CD14-positive monocyte (primary cell): ENCODE measurements around the gene JAK2. TPM values are rescaled to one million over a fixed set of nuclear protein-coding genes. Genes with fewer than 3 reads are reported as not detected.

Experiments used
- DNase-seq, 3 donors: peaks; one replicate each; pipeline ENCODE4 v3.0.0-alpha.2; 2011 to 2022
- H2AFZ ChIP-seq: 2 replicates; pipeline ENCODE4 v1.6.0; 2012; ENCODE audit warnings: mild to moderate bottlenecking, low read depth, low read length, inconsistent platforms; ENCODE audit not compliant: insufficient read depth, poor library complexity, severe bottlenecking
- H3K27ac ChIP-seq, 2 donors: 1 replicate in 1 of 2; 2 replicates in 1 of 2; pipeline ENCODE4 v1.5.1; 2012 to 2013; ENCODE audit warnings: low read length in 2 of 2, control low read depth in 1 of 2, inconsistent platforms in 1 of 2, low read depth in 1 of 2, mild to moderate bottlenecking in 1 of 2
- H3K27me3 ChIP-seq, 2 donors: one replicate each; pipeline versions ENCODE4 v1.6.0 to v1.6.1; 2011 to 2013; ENCODE audit warnings: low read length in 2 of 2; ENCODE audit not compliant: control insufficient read depth in 2 of 2, insufficient read depth in 2 of 2
- H3K36me3 ChIP-seq, 2 donors: replicated peaks in 1 of 2; 1 replicate in 1 of 2; 2 replicates in 1 of 2; pipeline versions ENCODE4 v1.5.1 to v1.6.1; 2012 to 2013; ENCODE audit warnings: low read length in 2 of 2, control low read depth in 1 of 2, inconsistent platforms in 1 of 2, mild to moderate bottlenecking in 1 of 2; ENCODE audit not compliant: insufficient read depth in 2 of 2, control insufficient read depth in 1 of 2
- H3K4me1 ChIP-seq, 2 donors: 1 replicate in 1 of 2; 2 replicates in 1 of 2; pipeline versions ENCODE4 v1.5.1 to v1.6.1; 2012 to 2013; ENCODE audit warnings: low read length in 2 of 2, control low read depth in 1 of 2, inconsistent platforms in 1 of 2, mild to moderate bottlenecking in 1 of 2, moderate library complexity in 1 of 2; ENCODE audit not compliant: insufficient read depth in 2 of 2, control insufficient read depth in 1 of 2
- H3K4me2 ChIP-seq: replicated peaks from 2 replicates; pipeline ENCODE3; 2012; ENCODE audit warnings: low read length, moderate library complexity, mild to moderate bottlenecking; ENCODE audit not compliant: poor library complexity, severe bottlenecking; ENCODE audit errors: extremely low read depth
- H3K4me3 ChIP-seq, 3 experiments: fragments of 200-600 bp in 1 of 3; sonication (generic) in 1 of 3; replicated peaks in 1 of 3; 1 replicate in 2 of 3; 2 replicates in 1 of 3; pipeline ENCODE4 v1.5.1; 2011 to 2013; ENCODE audit warnings: low read length in 3 of 3, mild to moderate bottlenecking in 3 of 3, control low read depth in 2 of 3, low read depth in 2 of 3, inconsistent platforms in 1 of 3, moderate library complexity in 1 of 3
- H3K79me2 ChIP-seq: 2 replicates; pipeline ENCODE4 v1.6.0; 2012; ENCODE audit warnings: mild to moderate bottlenecking, control low read depth, inconsistent platforms, low read length, moderate library complexity; ENCODE audit not compliant: insufficient read depth
- H3K9ac ChIP-seq: 2 replicates; pipeline ENCODE4 v1.6.0; 2017; ENCODE audit warnings: low read length, mild to moderate bottlenecking; ENCODE audit not compliant: insufficient read depth, poor library complexity, severe bottlenecking
- H3K9me3 ChIP-seq, 2 donors: replicated peaks in 1 of 2; 1 replicate in 1 of 2; 2 replicates in 1 of 2; pipeline versions ENCODE4 v1.5.1 to v1.6.1; 2012 to 2013; ENCODE audit warnings: low read length in 2 of 2, control low read depth in 1 of 2; ENCODE audit not compliant: control insufficient read depth in 1 of 2, insufficient read depth in 1 of 2
- H4K20me1 ChIP-seq: 2 replicates; pipeline ENCODE4 v1.6.0; 2012; ENCODE audit warnings: mild to moderate bottlenecking, low read length, control low read depth, moderate library complexity; ENCODE audit not compliant: insufficient read depth
- H3K27ac Mint-ChIP-seq, 7 donors: one replicate each; pipeline ENCODE4 v1.8.0; 2020; ENCODE audit warnings: mild to moderate bottlenecking in 7 of 7, mixed read lengths in 7 of 7, moderate library complexity in 6 of 7, inconsistent platforms in 2 of 7
- H3K27me3 Mint-ChIP-seq, 3 donors: one replicate each; pipeline ENCODE4 v1.8.0; 2021 to 2022; ENCODE audit warnings: low read depth in 3 of 3, mild to moderate bottlenecking in 3 of 3, mixed read lengths in 3 of 3, moderate library complexity in 3 of 3, inconsistent platforms in 1 of 3
- H3K36me3 Mint-ChIP-seq, 2 donors: one replicate each; pipeline ENCODE4 v1.8.0; 2020; ENCODE audit warnings: mixed read lengths in 2 of 2, inconsistent platforms in 1 of 2, mild to moderate bottlenecking in 1 of 2
- H3K4me1 Mint-ChIP-seq: one replicate; pipeline ENCODE4 v1.8.0; 2020; ENCODE audit warnings: mild to moderate bottlenecking, mixed read lengths
- H3K4me3 Mint-ChIP-seq, 2 donors: one replicate each; pipeline ENCODE4 v1.8.0; 2020; ENCODE audit warnings: mild to moderate bottlenecking in 2 of 2, mixed read lengths in 2 of 2, moderate library complexity in 1 of 2
- H3K9me3 Mint-ChIP-seq, 7 donors: one replicate each; pipeline ENCODE4 v1.8.0; 2020 to 2022; ENCODE audit warnings: mixed read lengths in 7 of 7, mild to moderate bottlenecking in 6 of 7, moderate library complexity in 6 of 7, inconsistent platforms in 2 of 7
- CTCF ChIP-seq: fragments of 200-600 bp; IDR thresholded peaks from one replicate; pipeline ENCODE4 v1.8.0; 2022; ENCODE audit warnings: antibody characterized with exemption, mild to moderate bottlenecking
- WGBS: methylation state at CpG from one replicate; pipeline ENCODE4 v1.1.5; 2013; ENCODE audit warnings: missing lambda C conversion rate; ENCODE audit not compliant: insufficient coverage; 5-methylcytosine and 5-hydroxymethylcytosine counted together
- intact Hi-C, 2 donors: fragments of 100-400 bp; cut with micrococcal nuclease; formaldehyde crosslinking; loops; one replicate each; pipeline versions ENCODE4 v1.15.0 to v1.15.1; 2023
- polyA plus RNA-seq, 3 donors: library from polyadenylated mRNA; depleted of rRNA in 1 of 3; unstranded in 2 of 3; stranded (reverse) in 1 of 3; fragments of 300-500 nt in 2 of 3; fragments of >200 nt in 1 of 3; fragmentation: Illumina TruSeq in 2 of 3; gene quantifications; 1 replicate in 2 of 3; 2 replicates in 1 of 3; pipeline ENCODE4 v1.2.3, GENCODE V29; 2012 to 2021

Gene JAK2
- polyA plus RNA-seq, 3 donors, result 23.5 to 34.7 (median 33.0) TPM

- Mint-ChIP-seq H3K4me3 (no peak overlapping the region), H3K27ac (no peak overlapping the region), H3K36me3 (peaks cover 74 to 78% of the 10 kb centered on the region in 2 donors), H3K9me3 (no peaks in the 10 kb centered on the region), H3K27me3 (no peaks in the 10 kb centered on the region), H3K4me1 (no peaks in the 10 kb centered on the region)
- Histone ChIP-seq H3K79me2 (no peaks in the 10 kb centered on the region), H3K9ac (no peak overlapping the region), H3K36me3 (peaks cover 93 to 96% of the 10 kb centered on the region in 2 donors), H3K27ac (no peak overlapping the region), H3K9me3 (no peaks in the 10 kb centered on the region), H3K4me2 (no peak overlapping the region), H4K20me1 (peaks cover 84% of the 10 kb centered on the region), H2AFZ (no peak overlapping the region), H3K27me3 (no peaks in the 10 kb centered on the region), H3K4me1 (no peaks in the 10 kb centered on the region), H3K4me3 (no peak overlapping the region)
- TF ChIP-seq CTCF, result no peak
- DNase-seq, result no peak
- no CpG with 5 or more reads among the region's 1 CpG for WGBS
- intact Hi-C loops, result no loop called here
Observed at GRCh38 chr9:5073701-5074100, 88.6 kb downstream of the JAK2 start.

GRCh38 chr9:5085993-5086392, 100.9 kb downstream of the JAK2 start:
- Mint-ChIP-seq H3K36me3 (peaks cover 72 to 74% of the 10 kb centered on the region in 2 donors), H3K27ac (no peak overlapping the region), H3K9me3 (peaks cover 0 to 4% (median 3%) of the 10 kb centered on the region in 7 donors), H3K27me3 (no peaks in the 10 kb centered on the region), H3K4me3 (no peak overlapping the region), H3K4me1 (no peaks in the 10 kb centered on the region)
- no peak overlapping the region for H3K9ac ChIP-seq
- H3K9me3 ChIP-seq, result peaks cover 0 to 11% of the 10 kb centered on the region in 2 donors
- no peak for TF ChIP-seq CTCF
- DNase-seq, result no peak
- H3K27me3 ChIP-seq, result no peaks in the 10 kb centered on the region
- 97% methylated on average over 19 of the region's 30 CpGs for WGBS
- no peaks in the 10 kb centered on the region for H3K4me1 ChIP-seq
- peaks cover 6% of the 10 kb centered on the region for H3K79me2 ChIP-seq
- intact Hi-C loops, result no loop called here
- H3K27ac ChIP-seq, result no peak overlapping the region
- H3K4me2 ChIP-seq, result no peak overlapping the region
- H3K4me3 ChIP-seq, result no peak overlapping the region
- H4K20me1 ChIP-seq, result peaks cover 78% of the 10 kb centered on the region
- peaks cover 78 to 83% of the 10 kb centered on the region in 2 donors for H3K36me3 ChIP-seq
- H2AFZ ChIP-seq, result no peak overlapping the region
